ENCODE results near the gene HASPIN.

The HASPIN gene

DNA sequence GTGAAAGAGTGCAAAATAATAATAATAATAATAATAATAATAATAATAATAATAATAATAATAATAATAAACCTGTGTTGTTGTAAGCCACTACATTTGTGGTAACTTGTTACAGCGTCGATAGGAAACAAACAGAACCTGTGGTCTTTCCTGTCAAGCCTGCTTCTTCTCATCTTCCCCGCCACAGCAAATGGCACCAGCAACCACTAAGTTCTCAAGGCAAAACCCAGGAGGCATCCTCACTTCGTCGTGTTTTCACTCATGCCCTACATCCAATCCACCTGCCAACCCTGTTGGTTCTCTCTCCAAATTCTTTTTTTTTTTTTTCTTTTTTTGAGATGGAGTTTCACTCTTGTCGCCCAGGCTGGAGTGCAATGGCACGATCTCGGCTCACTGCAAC, 43.1 kb downstream of the HASPIN start:
- FAIRE-seq (no peak), DNase-seq (ENCODE audit: insufficient read length, low spot score) (no peak)
- no peak for TF ChIP-seq CTCF (IDR thresholded peaks at IDR 0.05; ENCODE audit: insufficient read depth, missing control alignments)

GRCh38 chr17:3768341-3768740, 44.6 kb downstream of the HASPIN start:
- DNase-seq (ENCODE audit: insufficient read length, low spot score) = no peak
- FAIRE-seq = no peak
- no peak for TF ChIP-seq CTCF (IDR thresholded peaks at IDR 0.05; ENCODE audit: insufficient read depth, missing control alignments)

- DNase-seq (ENCODE audit: insufficient read length, low spot score) (no peak), FAIRE-seq (no peak)
- no peak for TF ChIP-seq CTCF (IDR thresholded peaks at IDR 0.05; ENCODE audit: insufficient read depth, missing control alignments)
These were observed 45.1 kb downstream of the HASPIN start for GRCh38 chr17:3768769-3769168.

DNA sequence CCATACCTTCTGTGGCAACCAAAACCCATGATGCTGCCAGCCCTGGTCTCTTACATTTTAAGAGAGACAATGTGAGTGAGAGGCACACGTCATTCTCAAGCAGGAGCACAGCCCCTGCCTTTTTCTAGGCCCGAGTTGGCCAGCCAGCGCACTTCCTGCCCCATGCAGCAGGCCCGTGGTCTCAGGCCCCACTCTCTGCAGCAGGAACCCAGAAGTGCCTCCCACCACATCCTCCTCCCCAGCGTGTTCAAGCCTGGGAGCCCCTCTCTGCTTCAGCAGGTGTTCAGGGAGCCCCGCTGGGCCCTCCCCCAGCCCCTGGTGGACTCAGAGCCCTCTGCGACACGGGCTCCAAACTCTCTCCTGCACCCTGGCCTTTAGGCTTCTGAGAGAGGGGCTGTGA, 46.8 kb downstream of the HASPIN start:
- FAIRE-seq (no peak), DNase-seq (ENCODE audit: insufficient read length, low spot score) (no peak)
- no peak for TF ChIP-seq CTCF (IDR thresholded peaks at IDR 0.05; ENCODE audit: insufficient read depth, missing control alignments)

GRCh38 chr17:3771140-3771539, 47.4 kb downstream of the HASPIN start:
- DNase-seq (ENCODE audit: insufficient read length, low spot score) = peak; percentile 51
- no peak for TF ChIP-seq CTCF (IDR thresholded peaks at IDR 0.05; ENCODE audit: insufficient read depth, missing control alignments)
- FAIRE-seq = no peak

DNA sequence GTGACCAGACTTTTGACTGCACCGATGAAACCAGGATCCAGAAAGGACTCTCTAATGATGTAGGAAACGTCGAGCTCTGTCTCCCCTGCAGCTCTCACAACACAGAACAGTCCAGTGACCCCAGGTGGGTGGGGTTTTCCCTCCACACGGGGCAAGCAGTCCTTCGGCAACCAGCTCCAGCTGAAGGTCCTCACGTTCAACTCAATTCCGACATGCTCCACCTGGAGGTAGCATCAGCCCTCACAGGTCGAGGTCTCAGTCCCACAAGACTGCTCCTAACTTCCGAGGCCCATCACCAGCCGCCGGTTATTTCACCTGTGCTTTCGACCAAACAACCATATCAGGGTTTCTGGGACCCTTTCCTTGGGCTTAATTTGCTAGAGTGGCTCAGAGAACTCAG, 49.1 kb downstream of the HASPIN start:
- DNase-seq (ENCODE audit: insufficient read length, low spot score) (no peak), FAIRE-seq (no peak)
- TF ChIP-seq CTCF (IDR thresholded peaks at IDR 0.05; ENCODE audit: insufficient read depth, missing control alignments) = no peak

- TF ChIP-seq CTCF (IDR thresholded peaks at IDR 0.05; ENCODE audit: insufficient read depth, missing control alignments) = no peak
- FAIRE-seq = no peak
- no peak for DNase-seq (ENCODE audit: insufficient read length, low spot score)
These were observed 49.8 kb downstream of the HASPIN start for GRCh38 chr17:3773511-3773910.

Data from D721Med (cell line).